Measurements from ENCODE around the gene TMCC3. TPM values are rescaled to one million over a fixed set of nuclear protein-coding genes. Genes with fewer than 3 reads are reported as not detected.

The TMCC3 gene
- total and polyA plus RNA-seq, 4 donors = 0.81 to 2.3 (median 1.5) TPM

DNA sequence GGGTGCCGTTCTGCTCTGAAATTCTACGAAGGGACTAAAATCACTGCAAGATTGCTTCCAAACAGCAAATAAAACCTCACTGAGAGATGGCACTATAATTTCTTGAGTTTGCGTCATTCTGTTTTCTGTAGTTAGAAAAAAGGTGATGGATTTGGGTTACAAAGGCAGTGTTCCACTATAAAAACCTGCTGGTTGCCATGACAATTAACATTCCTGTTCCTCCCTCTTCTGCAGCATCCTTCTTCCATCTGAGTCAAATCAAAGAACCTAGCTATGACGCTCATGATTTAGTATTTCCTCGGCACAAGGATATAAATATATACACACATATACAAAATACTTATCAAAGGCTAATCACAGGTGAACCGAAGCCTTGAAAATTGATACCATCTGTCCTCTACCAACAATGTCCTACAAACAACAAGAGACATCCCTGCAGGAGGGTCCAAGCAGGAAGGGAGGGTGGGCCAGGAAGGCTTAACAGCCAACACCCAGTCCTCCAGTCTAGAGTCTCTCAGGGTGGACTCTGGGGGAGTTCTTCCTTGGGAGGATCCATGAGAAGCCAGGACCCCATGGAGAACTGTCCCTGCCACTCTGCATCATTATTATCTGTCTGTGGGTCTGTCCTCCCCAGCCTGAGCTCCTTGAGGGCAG lies 21.4 kb downstream of the TMCC3 start:
- Histone ChIP-seq H3K4me1 (ENCODE audit: control insufficient read depth in 4 of 4, insufficient read depth in 4 of 4, low read length in 3 of 4) (no peaks in the 10 kb centered on the region), H3K9ac (ENCODE audit: low read depth in 1 of 2, low read length in 2 of 2) (no peak overlapping the region), H3K4me3 (ENCODE audit: low read depth in 1 of 3, low read length in 3 of 3) (no peak overlapping the region), H3K27me3 (ENCODE audit: control insufficient read depth in 4 of 4, insufficient read depth in 4 of 4, low read length in 3 of 4) (no peaks in the 10 kb centered on the region), H3K36me3 (ENCODE audit: control insufficient read depth in 4 of 4, insufficient read depth in 3 of 4, low read depth in 1 of 4, low read length in 3 of 4) (no peaks in the 10 kb centered on the region), H3K27ac (ENCODE audit: low read depth in 1 of 2, low read length in 2 of 2) (no peak overlapping the region), H3K9me3 (ENCODE audit: control insufficient read depth in 4 of 4, low read length in 3 of 4) (no peaks in the 10 kb centered on the region)
- no peak for DNase-seq (ENCODE audit: low spot score)
- WGBS = 94% methylated on average over 6 of the region's 6 CpGs
- TF ChIP-seq, protein P1, sequence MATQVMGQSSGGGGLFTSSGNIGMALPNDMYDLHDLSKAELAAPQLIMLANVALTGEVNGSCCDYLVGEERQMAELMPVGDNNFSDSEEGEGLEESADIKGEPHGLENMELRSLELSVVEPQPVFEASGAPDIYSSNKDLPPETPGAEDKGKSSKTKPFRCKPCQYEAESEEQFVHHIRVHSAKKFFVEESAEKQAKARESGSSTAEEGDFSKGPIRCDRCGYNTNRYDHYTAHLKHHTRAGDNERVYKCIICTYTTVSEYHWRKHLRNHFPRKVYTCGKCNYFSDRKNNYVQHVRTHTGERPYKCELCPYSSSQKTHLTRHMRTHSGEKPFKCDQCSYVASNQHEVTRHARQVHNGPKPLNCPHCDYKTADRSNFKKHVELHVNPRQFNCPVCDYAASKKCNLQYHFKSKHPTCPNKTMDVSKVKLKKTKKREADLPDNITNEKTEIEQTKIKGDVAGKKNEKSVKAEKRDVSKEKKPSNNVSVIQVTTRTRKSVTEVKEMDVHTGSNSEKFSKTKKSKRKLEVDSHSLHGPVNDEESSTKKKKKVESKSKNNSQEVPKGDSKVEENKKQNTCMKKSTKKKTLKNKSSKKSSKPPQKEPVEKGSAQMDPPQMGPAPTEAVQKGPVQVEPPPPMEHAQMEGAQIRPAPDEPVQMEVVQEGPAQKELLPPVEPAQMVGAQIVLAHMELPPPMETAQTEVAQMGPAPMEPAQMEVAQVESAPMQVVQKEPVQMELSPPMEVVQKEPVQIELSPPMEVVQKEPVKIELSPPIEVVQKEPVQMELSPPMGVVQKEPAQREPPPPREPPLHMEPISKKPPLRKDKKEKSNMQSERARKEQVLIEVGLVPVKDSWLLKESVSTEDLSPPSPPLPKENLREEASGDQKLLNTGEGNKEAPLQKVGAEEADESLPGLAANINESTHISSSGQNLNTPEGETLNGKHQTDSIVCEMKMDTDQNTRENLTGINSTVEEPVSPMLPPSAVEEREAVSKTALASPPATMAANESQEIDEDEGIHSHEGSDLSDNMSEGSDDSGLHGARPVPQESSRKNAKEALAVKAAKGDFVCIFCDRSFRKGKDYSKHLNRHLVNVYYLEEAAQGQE (IDR thresholded peaks at IDR 0.05) = no peak
- TF ChIP-seq, protein P2, sequence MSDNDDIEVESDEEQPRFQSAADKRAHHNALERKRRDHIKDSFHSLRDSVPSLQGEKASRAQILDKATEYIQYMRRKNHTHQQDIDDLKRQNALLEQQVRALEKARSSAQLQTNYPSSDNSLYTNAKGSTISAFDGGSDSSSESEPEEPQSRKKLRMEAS (IDR thresholded peaks at IDR 0.05) = no peak
- TF ChIP-seq EGR1 (IDR thresholded peaks at IDR 0.05; ENCODE audit: low read depth in 2 of 2) (no peak), FOXA2 (IDR thresholded peaks at IDR 0.05) (no peak), TAF1 (conservative IDR thresholded peaks at IDR 0.05) (no peak)
- TF ChIP-seq, protein P3, sequence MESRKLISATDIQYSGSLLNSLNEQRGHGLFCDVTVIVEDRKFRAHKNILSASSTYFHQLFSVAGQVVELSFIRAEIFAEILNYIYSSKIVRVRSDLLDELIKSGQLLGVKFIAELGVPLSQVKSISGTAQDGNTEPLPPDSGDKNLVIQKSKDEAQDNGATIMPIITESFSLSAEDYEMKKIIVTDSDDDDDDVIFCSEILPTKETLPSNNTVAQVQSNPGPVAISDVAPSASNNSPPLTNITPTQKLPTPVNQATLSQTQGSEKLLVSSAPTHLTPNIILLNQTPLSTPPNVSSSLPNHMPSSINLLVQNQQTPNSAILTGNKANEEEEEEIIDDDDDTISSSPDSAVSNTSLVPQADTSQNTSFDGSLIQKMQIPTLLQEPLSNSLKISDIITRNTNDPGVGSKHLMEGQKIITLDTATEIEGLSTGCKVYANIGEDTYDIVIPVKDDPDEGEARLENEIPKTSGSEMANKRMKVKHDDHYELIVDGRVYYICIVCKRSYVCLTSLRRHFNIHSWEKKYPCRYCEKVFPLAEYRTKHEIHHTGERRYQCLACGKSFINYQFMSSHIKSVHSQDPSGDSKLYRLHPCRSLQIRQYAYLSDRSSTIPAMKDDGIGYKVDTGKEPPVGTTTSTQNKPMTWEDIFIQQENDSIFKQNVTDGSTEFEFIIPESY (IDR thresholded peaks at IDR 0.05) = no peak

DNA sequence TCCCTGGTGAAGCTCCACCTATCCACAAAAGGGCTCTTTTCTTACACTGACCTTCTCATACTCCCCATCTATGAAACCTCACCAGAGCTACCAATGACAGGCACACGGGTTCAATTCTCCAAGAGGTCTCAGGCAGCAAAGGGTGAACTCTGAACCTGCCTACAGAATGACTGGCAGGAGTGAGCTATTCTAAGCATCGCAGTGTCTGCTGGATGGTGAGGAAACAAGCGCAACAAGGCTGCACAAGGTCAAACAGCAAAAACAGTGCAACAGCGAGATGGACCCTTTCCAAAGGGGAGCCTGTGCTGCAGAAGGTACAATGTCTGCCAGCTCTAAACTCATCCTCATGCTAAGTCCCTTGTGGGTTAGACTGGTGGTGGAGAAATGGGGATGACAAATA lies 22.0 kb downstream of the TMCC3 start:
- 71% methylated on average over 4 of the region's 4 CpGs for WGBS
- no peaks in the 10 kb centered on the region for H3K9me3 ChIP-seq (ENCODE audit: control insufficient read depth in 4 of 4, low read length in 3 of 4)
- TF ChIP-seq GABPA (IDR thresholded peaks at IDR 0.05 in 1 of 2, conservative IDR thresholded peaks at IDR 0.05 in 1 of 2) (no peak), TAF1 (conservative IDR thresholded peaks at IDR 0.05) (no peak), HNF4A (conservative IDR thresholded peaks at IDR 0.05) (no peak), FOXA2 (IDR thresholded peaks at IDR 0.05) (no peak), HNF4G (IDR thresholded peaks at IDR 0.05) (no peak), YY1 (IDR thresholded peaks at IDR 0.05) (no peak), RXRA (IDR thresholded peaks at IDR 0.05) (no peak), SP1 (IDR thresholded peaks at IDR 0.05) (no peak), JUND (IDR thresholded peaks at IDR 0.05) (no peak)
- DNase-seq (ENCODE audit: low spot score) = no peak
- H3K4me1 ChIP-seq (ENCODE audit: control insufficient read depth in 4 of 4, insufficient read depth in 4 of 4, low read length in 3 of 4) = no peaks in the 10 kb centered on the region
- H3K9ac ChIP-seq (ENCODE audit: low read depth in 1 of 2, low read length in 2 of 2) = no peak overlapping the region
- H3K27ac ChIP-seq (ENCODE audit: low read depth in 1 of 2, low read length in 2 of 2) = no peak overlapping the region
- H3K36me3 ChIP-seq (ENCODE audit: control insufficient read depth in 4 of 4, insufficient read depth in 3 of 4, low read depth in 1 of 4, low read length in 3 of 4) = no peaks in the 10 kb centered on the region
- no peaks in the 10 kb centered on the region for H3K27me3 ChIP-seq (ENCODE audit: control insufficient read depth in 4 of 4, insufficient read depth in 4 of 4, low read length in 3 of 4)
- no peak overlapping the region for H3K4me3 ChIP-seq (ENCODE audit: low read depth in 1 of 3, low read length in 3 of 3)

Data from liver (tissue), 9 donors.